Measurements from ENCODE around the gene SKI.
A peak's percentile ranks its signal among the peaks of the same experiment; 100 is the strongest.

Gene SKI

GRCh38 chr1:2229911-2230731, 2.0 kb downstream of the SKI start:
- peak; percentile 54 for DNase-seq (ENCODE audit: low spot score)

GRCh38 chr1:2230781-2231531, 2.8 kb downstream of the SKI start:
- DNase-seq (ENCODE audit: low spot score): peak; percentile 79

- peak; percentile 81 for DNase-seq (ENCODE audit: low spot score)
These were observed 3.6 kb downstream of the SKI start for GRCh38 chr1:2231532-2232254.

GRCh38 chr1:2232255-2232915, 4.3 kb downstream of the SKI start:
- DNase-seq (ENCODE audit: low spot score): no peak

- no peak for DNase-seq (ENCODE audit: low spot score)
These were observed 4.9 kb downstream of the SKI start for GRCh38 chr1:2232916-2233438.

GRCh38 chr1:2233468-2233867, 5.3 kb downstream of the SKI start:
- DNase-seq (ENCODE audit: low spot score): no peak

GRCh38 chr1:2233997-2234761, 6.1 kb downstream of the SKI start:
- DNase-seq (ENCODE audit: low spot score): peak; percentile 83

- no peak for DNase-seq (ENCODE audit: low spot score)
These were observed 6.6 kb downstream of the SKI start for GRCh38 chr1:2234762-2235113.

- DNase-seq (ENCODE audit: low spot score): no peak
These were observed 7.3 kb downstream of the SKI start for GRCh38 chr1:2235300-2235998.

GRCh38 chr1:2236695-2237677, 8.9 kb downstream of the SKI start:
- no peak for DNase-seq (ENCODE audit: low spot score)

- DNase-seq (ENCODE audit: low spot score): no peak
These were observed 9.7 kb downstream of the SKI start for GRCh38 chr1:2237773-2238172.

GRCh38 chr1:2238361-2239012, 10.4 kb downstream of the SKI start:
- no peak for DNase-seq (ENCODE audit: low spot score)

GRCh38 chr1:2239013-2239370, 10.9 kb downstream of the SKI start:
- no peak for DNase-seq (ENCODE audit: low spot score)

GRCh38 chr1:2239384-2239985, 11.4 kb downstream of the SKI start:
- DNase-seq (ENCODE audit: low spot score): no peak

GRCh38 chr1:2240270-2241156, 12.4 kb downstream of the SKI start:
- peak; percentile 82 for DNase-seq (ENCODE audit: low spot score)

GRCh38 chr1:2241820-2242219, 13.7 kb downstream of the SKI start:
- no peak for DNase-seq (ENCODE audit: low spot score)

Data from Ammon's horn (tissue), 1 donor.